Activated CD8-positive, alpha-beta T cell treated with anti-CD3 and anti-CD28 coated beads for 36 hours (primary cell): ENCODE data around the gene TDRKH. TPM values are rescaled to one million over a fixed set of nuclear protein-coding genes. Genes with fewer than 3 reads are reported as not detected.

Source experiments
- ATAC-seq: fragments of 200-7000 bp; cut with Tn5 transposase; one replicate; pipeline ENCODE4 v1.10.0; 2021; ENCODE audit warnings: mild to moderate bottlenecking, moderate library complexity
- CTCF ChIA-PET: fragments of 350-600 bp; sonication (Branson Sonifier 250); formaldehyde crosslinking; loops from one replicate; lab custom pipeline; 2021; ENCODE audit warnings: antibody characterized with exemption; lab: Charles Lee
- POLR2A ChIA-PET: fragments of 350-600 bp; sonication (Branson Sonifier 250); formaldehyde crosslinking; loops from one replicate; lab custom pipeline; 2021; ENCODE audit warnings: antibody characterized with exemption; lab: Charles Lee
- DNase-seq: peaks from one replicate; pipeline ENCODE4 v3.0.0-alpha.2; 2020
- H3K27ac Mint-ChIP-seq: one replicate; pipeline ENCODE4 v1.8.0; 2021; ENCODE audit warnings: mild to moderate bottlenecking, mixed read lengths
- H3K27me3 Mint-ChIP-seq: one replicate; pipeline ENCODE4 v1.8.0; 2021; ENCODE audit warnings: mixed read lengths
- H3K36me3 Mint-ChIP-seq: one replicate; pipeline ENCODE4 v1.8.0; 2021; ENCODE audit warnings: low read depth, mixed read lengths
- H3K4me1 Mint-ChIP-seq: one replicate; pipeline ENCODE4 v1.8.0; 2021; ENCODE audit warnings: low read depth, mixed read lengths
- H3K4me3 Mint-ChIP-seq: one replicate; pipeline ENCODE4 v1.8.0; 2021; ENCODE audit warnings: mild to moderate bottlenecking, moderate library complexity, mixed read lengths
- H3K9me3 Mint-ChIP-seq: one replicate; pipeline ENCODE4 v1.8.0; 2021; ENCODE audit warnings: mixed read lengths
- intact Hi-C: fragments of 100-400 bp; cut with micrococcal nuclease; formaldehyde crosslinking; loops from one replicate; pipeline ENCODE4 v1.10.0; 2022
- total RNA-seq, 2 experiments: library from RNA; stranded (reverse); gene quantifications; one replicate each; pipeline ENCODE4 v1.2.3, GENCODE V29; 2021
- TF ChIP-seq, protein P1 (sequence below): fragments of 200-600 bp; IDR thresholded peaks from one replicate; pipeline ENCODE4 v1.8.0; 2022; ENCODE audit warnings: antibody characterized with exemption, mild to moderate bottlenecking

The TDRKH gene
- total RNA-seq, 2 experiments from 2014 or later: 9.7 to 10.5 TPM

DNA sequence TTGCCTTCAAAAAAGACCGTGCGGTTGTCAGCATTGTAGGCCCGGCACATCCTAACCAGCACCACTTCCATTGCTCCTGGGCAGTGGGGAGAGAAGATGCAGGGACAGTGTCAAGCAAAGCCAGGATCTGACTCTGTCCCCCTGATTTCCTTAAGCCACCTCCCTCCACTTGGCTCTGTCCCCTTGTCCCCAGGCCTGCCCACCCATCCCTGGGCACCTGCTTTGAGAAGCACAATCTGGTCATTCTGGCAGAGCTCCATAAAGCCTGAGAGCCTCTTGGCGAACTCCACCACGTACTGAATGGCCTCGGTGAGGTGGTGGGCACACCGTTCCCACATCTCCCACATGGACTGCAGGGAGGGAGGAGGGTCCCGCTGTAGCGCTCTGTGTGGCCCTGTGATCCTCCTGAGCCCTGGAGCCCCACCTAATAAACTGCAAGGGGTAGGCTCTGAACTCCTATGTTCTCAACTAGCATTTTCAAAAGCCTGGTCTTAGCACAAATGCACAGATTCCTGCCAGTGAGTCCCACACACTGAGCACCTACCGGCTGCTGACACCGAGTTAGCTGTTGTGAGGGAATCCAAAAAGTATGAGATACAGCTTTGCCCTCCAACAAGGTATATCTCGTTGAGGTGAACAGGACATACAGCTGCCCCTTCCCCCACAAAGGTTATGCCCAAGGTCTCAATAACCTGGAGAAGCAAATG lies 23.1 kb upstream of the TDRKH start:
- Mint-ChIP-seq H3K4me1 (peaks cover 23% of the 10 kb centered on the region), H3K9me3 (no peaks in the 10 kb centered on the region), H3K27ac (no peak overlapping the region), H3K4me3 (no peak overlapping the region), H3K36me3 (no peaks in the 10 kb centered on the region), H3K27me3 (no peaks in the 10 kb centered on the region)
- ATAC-seq (no peak), DNase-seq (no peak)
- TF ChIP-seq, protein P1, sequence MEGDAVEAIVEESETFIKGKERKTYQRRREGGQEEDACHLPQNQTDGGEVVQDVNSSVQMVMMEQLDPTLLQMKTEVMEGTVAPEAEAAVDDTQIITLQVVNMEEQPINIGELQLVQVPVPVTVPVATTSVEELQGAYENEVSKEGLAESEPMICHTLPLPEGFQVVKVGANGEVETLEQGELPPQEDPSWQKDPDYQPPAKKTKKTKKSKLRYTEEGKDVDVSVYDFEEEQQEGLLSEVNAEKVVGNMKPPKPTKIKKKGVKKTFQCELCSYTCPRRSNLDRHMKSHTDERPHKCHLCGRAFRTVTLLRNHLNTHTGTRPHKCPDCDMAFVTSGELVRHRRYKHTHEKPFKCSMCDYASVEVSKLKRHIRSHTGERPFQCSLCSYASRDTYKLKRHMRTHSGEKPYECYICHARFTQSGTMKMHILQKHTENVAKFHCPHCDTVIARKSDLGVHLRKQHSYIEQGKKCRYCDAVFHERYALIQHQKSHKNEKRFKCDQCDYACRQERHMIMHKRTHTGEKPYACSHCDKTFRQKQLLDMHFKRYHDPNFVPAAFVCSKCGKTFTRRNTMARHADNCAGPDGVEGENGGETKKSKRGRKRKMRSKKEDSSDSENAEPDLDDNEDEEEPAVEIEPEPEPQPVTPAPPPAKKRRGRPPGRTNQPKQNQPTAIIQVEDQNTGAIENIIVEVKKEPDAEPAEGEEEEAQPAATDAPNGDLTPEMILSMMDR: no peak
- intact Hi-C loops: no loop called here
- ChIA-PET CTCF (interaction anchor here (0.6 kb wide), 1 partner anchor 86 kb away, joined by 4 read pairs; no protein-coding TSS in a partner anchor), POLR2A (no interaction called here)

DNA sequence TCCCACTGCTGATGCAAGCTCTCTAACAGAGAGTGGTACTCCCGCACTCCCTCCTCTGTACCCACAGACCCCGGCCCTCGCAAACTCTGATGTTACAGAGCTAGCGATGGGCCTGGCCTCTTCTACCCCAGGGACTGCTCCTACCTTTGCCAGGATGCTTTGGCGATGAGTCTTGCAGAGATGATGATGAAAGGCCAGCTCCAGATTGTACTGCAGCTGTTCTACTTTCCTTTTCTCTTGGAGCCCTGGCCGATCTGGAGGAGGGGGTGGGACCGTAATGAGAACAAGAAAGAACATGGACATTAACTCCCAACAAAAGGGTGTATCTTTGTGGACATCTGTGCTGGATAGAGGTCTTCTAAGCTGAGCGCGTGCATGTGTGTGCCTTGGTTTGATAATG lies 20.9 kb upstream of the TDRKH start:
- Mint-ChIP-seq H3K36me3 (no peaks in the 10 kb centered on the region), H3K27me3 (no peaks in the 10 kb centered on the region), H3K4me1 (peaks cover 11% of the 10 kb centered on the region), H3K27ac (no peak overlapping the region), H3K4me3 (no peak overlapping the region), H3K9me3 (no peaks in the 10 kb centered on the region)
- ATAC-seq: no peak
- ChIA-PET POLR2A (interaction anchor here (1.0 kb wide), 1 partner anchor 48 kb away, joined by 3 read pairs; the partner anchor contains the start of gene MRPL9), CTCF (interaction anchor here (1.1 to 1.8 kb wide), 3 partner anchors 9 to 36 kb away, joined by 3 to 6 read pairs (median 3); no protein-coding TSS in a partner anchor)
- no peak for DNase-seq
- intact Hi-C loops: no loop called here
- TF ChIP-seq, protein P1: no peak

DNA sequence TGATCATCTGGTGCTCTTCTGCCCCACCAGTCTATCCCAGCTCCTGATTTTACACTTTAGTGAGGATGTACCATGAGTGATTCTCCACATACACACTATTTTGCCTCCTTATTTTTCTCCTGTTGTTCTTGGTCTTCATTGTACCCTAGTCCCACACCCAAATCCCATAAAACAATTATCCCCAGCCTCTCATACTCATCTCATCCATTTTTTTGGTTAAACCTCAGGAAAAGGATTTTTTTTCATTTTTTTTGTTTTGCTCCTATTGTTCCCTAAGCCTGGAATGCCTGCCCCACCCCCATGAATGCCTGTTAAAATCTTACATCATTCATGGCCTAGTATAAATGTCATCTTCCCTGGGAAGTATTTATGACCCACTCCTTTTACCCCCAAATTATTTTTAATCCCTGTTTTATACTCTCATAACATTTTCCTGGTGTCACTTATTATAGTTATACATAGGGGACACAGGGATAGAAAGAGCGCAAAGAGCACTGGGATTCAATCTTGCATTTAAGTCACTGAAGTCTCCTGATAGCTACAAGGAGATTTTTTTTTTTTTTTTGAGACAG lies 19.8 kb upstream of the TDRKH start:
- Mint-ChIP-seq H3K27ac (no peak overlapping the region), H3K4me1 (peaks cover 1% of the 10 kb centered on the region), H3K36me3 (no peaks in the 10 kb centered on the region), H3K27me3 (no peaks in the 10 kb centered on the region), H3K4me3 (no peak overlapping the region), H3K9me3 (no peaks in the 10 kb centered on the region)
- DNase-seq: no peak
- TF ChIP-seq, protein P1: no peak
- no peak for ATAC-seq
- ChIA-PET POLR2A (no interaction called here), CTCF (interaction anchor here (1.8 kb wide), 1 partner anchor 11 kb away, joined by 6 read pairs; no protein-coding TSS in a partner anchor)
- intact Hi-C loops: no loop called here

DNA sequence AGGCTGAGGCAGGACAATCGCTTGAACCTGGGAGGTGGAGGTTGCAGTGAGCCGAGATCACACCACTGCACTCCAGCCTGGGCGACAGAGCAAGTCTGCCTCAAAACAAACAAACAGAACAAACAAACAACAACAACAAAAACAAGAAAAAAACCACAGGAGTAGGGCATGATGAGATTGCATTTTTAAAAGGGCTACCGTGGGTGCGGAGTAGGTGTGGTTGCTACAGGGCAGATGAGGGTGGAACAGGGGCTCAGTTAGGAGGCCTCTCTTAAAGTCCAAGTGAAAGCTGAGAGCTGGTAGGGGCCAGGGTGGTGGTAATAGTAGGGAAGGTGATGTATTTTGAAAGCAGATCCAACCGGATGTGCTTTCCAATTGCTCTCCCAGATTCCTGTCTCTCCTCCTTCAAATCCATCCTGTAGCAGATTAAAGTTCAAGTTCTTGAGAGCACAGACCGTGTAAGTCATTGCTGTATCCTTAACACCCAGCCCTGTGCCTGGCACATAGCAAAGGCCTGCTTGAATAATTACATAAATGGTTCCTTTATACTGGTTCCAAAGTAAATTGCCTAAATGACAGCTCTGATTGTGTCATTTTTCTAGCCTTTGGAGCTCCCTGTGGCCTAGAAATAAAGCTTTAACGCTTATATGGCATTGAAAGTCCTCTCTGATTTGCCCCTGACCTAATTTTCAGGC lies 19.1 kb upstream of the TDRKH start:
- CTCF ChIA-PET: interaction anchor here (0.7 kb wide), 1 partner anchor 427 kb away, joined by 3 read pairs; no protein-coding TSS in a partner anchor
- POLR2A ChIA-PET: interaction anchor here (1.1 to 1.2 kb wide), 2 partner anchors 8 to 29 kb away, joined by 5 read pairs; no protein-coding TSS in a partner anchor
- H3K4me3 Mint-ChIP-seq: no peak overlapping the region

More for the DNA sequence above, 19.1 kb upstream of the TDRKH start:
- TF ChIP-seq, protein P1: no peak
- Mint-ChIP-seq H3K36me3 (no peaks in the 10 kb centered on the region), H3K4me1 (no peaks in the 10 kb centered on the region), H3K27ac (no peak overlapping the region), H3K9me3 (no peaks in the 10 kb centered on the region), H3K27me3 (no peaks in the 10 kb centered on the region)
- intact Hi-C loops: no loop called here
- DNase-seq (no peak), ATAC-seq (no peak)
